Activated CD8-positive, alpha-beta memory T cell treated with anti-CD3 and anti-CD28 coated beads, Interleukin-2, amount 50 U/mL, for 48 hours (primary cell): Measurements from ENCODE around the gene LCN12.

ENCODE experiments used
- DNase-seq: peaks from one replicate; pipeline ENCODE4 v3.0.0-alpha.2; 2020

LCN12 gene

GRCh38 chr9:136974817-136975535 lies 22.9 kb downstream of the LCN12 start:
- DNase-seq = no peak

- peak; percentile 82 for DNase-seq
Measured at GRCh38 chr9:136975644-136976043, 23.6 kb downstream of the LCN12 start.

- DNase-seq = no peak
Measured at GRCh38 chr9:136977223-136977622, 25.1 kb downstream of the LCN12 start, which contains the start of gene PTGDS. Gene PTGDS, plus strand, starts transcription at chr9:136977504. Its CDS starts 75 bp downstream, at chr9:136977579.

- no peak for DNase-seq
Measured at GRCh38 chr9:136977649-136978072, 25.6 kb downstream of the LCN12 start.

GRCh38 chr9:136978073-136978864 lies 26.2 kb downstream of the LCN12 start:
- peak; percentile 87 for DNase-seq

GRCh38 chr9:136978865-136979544 lies 26.9 kb downstream of the LCN12 start:
- no peak for DNase-seq

GRCh38 chr9:136979769-136980587 lies 27.9 kb downstream of the LCN12 start:
- no peak for DNase-seq

GRCh38 chr9:136980669-136981478 lies 28.8 kb downstream of the LCN12 start:
- no peak for DNase-seq

GRCh38 chr9:136981588-136982231 lies 29.6 kb downstream of the LCN12 start:
- no peak for DNase-seq

GRCh38 chr9:136982232-136983051 lies 30.4 kb downstream of the LCN12 start, which contains the start of gene LCNL1:
Gene LCNL1, plus strand, starts transcription at chr9:136982993. Its CDS starts 594 bp downstream, at chr9:136983587.
- no peak for DNase-seq

GRCh38 chr9:136983167-136983566 lies 31.1 kb downstream of the LCN12 start:
- DNase-seq = no peak

- no peak for DNase-seq
Measured at GRCh38 chr9:136983656-136984314, 31.7 kb downstream of the LCN12 start.

- no peak for DNase-seq
Measured at GRCh38 chr9:136984464-136985026, 32.5 kb downstream of the LCN12 start.

- DNase-seq = no peak
Measured at GRCh38 chr9:136985027-136985602, 33.0 kb downstream of the LCN12 start.

- no peak for DNase-seq
Measured at GRCh38 chr9:136985853-136986252, 33.8 kb downstream of the LCN12 start.

GRCh38 chr9:136988872-136989271 lies 36.8 kb downstream of the LCN12 start:
- DNase-seq = no peak

GRCh38 chr9:136990242-136990911 lies 38.3 kb downstream of the LCN12 start:
- DNase-seq = no peak
